ENCODE measurements around the gene AGPS.
"Not testable (repeated sequence)": the region's sequence is repeated elsewhere in the genome, so short reads cannot be mapped to it uniquely, and the experiment has no call there.

The AGPS gene

DNA sequence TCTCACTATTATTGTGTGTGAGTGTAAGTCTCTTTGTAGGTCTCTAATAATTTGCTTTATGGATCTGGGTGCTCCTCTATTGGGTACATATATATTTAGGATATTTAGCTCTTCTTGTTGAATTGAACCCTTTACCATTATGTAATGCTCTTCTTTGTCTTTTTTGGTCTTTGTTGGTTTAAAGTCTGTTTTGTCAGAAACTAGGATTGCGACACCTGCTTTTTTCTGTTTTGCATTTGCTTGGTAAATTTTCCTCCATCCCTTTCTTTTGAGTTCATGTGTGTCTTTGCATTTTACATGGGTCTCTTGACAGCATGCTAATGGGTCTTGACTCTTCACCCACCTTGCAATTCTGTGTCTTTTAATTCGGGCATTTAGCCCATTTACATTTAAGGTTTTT, 35.4 kb downstream of the AGPS start:
- not testable (repeated sequence) for H3K9ac ChIP-seq (ENCODE audit: low read depth, low read length); H3K27me3 ChIP-seq (ENCODE audit: control insufficient read depth, insufficient read depth, low read length); H3K4me3 ChIP-seq (ENCODE audit: low read depth, low read length); H3K4me1 ChIP-seq (ENCODE audit: control insufficient read depth, insufficient read depth, low read length); H3K36me3 ChIP-seq (ENCODE audit: control insufficient read depth, insufficient read depth, low read length); H3K9me3 ChIP-seq (ENCODE audit: control insufficient read depth, insufficient read depth, low read length)

DNA sequence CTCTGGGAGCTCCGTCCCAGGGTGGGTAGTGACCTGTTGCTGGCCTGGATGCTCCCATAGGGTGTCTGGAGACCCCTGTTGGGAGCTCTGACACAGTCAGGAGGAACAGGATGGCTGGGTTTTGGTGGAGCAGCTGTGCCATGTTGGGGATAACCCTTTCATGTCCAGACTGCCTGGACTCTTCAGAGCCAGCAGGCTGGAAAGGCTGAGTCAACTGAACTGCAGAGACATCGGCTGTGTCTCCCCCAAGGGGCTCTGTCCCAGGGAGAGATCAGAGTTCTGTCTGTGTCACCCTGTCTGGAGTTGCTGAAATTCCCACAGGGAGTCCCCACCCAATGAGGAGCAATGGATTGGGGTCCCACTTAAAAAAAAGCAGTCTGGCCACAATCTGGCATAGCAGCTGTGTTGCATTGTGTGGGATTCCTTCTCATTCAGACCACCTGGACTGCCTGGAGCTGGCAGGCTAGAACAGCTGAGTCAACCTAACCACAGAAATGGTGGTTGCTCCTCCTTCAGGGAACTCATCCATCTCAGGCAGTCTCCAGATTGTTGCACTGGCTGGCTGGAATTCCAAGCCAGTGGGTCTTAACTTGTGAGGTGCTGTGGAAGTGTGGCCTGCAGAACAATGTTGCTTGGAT, 37.2 kb downstream of the AGPS start:
- no peaks in the 10 kb centered on the region for H3K27me3 ChIP-seq (ENCODE audit: control insufficient read depth, insufficient read depth, low read length)
- no peaks in the 10 kb centered on the region for H3K4me1 ChIP-seq (ENCODE audit: control insufficient read depth, insufficient read depth, low read length)
- no peaks in the 10 kb centered on the region for H3K9me3 ChIP-seq (ENCODE audit: control insufficient read depth, insufficient read depth, low read length)
- H3K9ac ChIP-seq (ENCODE audit: low read depth, low read length) = no peak overlapping the region
- peaks cover 8% of the 10 kb centered on the region for H3K36me3 ChIP-seq (ENCODE audit: control insufficient read depth, insufficient read depth, low read length)
- H3K4me3 ChIP-seq (ENCODE audit: low read depth, low read length) = no peak overlapping the region

DNA sequence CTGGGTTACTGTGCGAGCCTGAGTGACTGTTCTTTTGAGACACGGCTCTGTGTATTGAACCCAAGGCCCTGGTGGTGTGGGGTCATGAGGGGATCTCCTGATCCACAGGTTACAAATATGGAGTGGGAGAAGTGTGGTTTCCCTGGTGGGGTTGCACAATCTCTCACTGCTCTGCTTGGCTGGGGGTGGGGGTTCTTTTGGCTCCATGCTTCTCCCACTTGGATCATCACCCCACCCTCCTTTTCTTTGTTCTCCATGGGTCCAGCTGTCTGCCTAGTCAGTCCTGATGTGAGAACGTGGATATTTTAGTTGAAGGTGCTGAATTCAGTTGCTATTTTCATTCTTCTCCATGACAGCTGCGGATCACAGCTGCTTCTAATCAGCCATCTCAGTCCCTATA, 37.8 kb downstream of the AGPS start:
- Histone ChIP-seq H3K27me3 (ENCODE audit: control insufficient read depth, insufficient read depth, low read length) (no peaks in the 10 kb centered on the region), H3K9ac (ENCODE audit: low read depth, low read length) (no peak overlapping the region), H3K4me3 (ENCODE audit: low read depth, low read length) (no peak overlapping the region), H3K4me1 (ENCODE audit: control insufficient read depth, insufficient read depth, low read length) (no peaks in the 10 kb centered on the region), H3K9me3 (ENCODE audit: control insufficient read depth, insufficient read depth, low read length) (no peaks in the 10 kb centered on the region), H3K36me3 (ENCODE audit: control insufficient read depth, insufficient read depth, low read length) (peaks cover 8% of the 10 kb centered on the region)

GRCh38 chr2:177431111-177431725, 38.6 kb downstream of the AGPS start:
- H3K36me3 ChIP-seq (ENCODE audit: control insufficient read depth, insufficient read depth, low read length); H3K4me1 ChIP-seq (ENCODE audit: control insufficient read depth, insufficient read depth, low read length); H3K4me3 ChIP-seq (ENCODE audit: low read depth, low read length); H3K9me3 ChIP-seq (ENCODE audit: control insufficient read depth, insufficient read depth, low read length); H3K9ac ChIP-seq (ENCODE audit: low read depth, low read length); H3K27me3 ChIP-seq (ENCODE audit: control insufficient read depth, insufficient read depth, low read length): not testable (repeated sequence)

GRCh38 chr2:177432703-177433102, 40.1 kb downstream of the AGPS start:
- H3K9me3 ChIP-seq (ENCODE audit: control insufficient read depth, insufficient read depth, low read length) = no peaks in the 10 kb centered on the region
- no peak overlapping the region for H3K9ac ChIP-seq (ENCODE audit: low read depth, low read length)
- H3K27me3 ChIP-seq (ENCODE audit: control insufficient read depth, insufficient read depth, low read length) = no peaks in the 10 kb centered on the region
- H3K36me3 ChIP-seq (ENCODE audit: control insufficient read depth, insufficient read depth, low read length) = peaks cover 8% of the 10 kb centered on the region
- no peaks in the 10 kb centered on the region for H3K4me1 ChIP-seq (ENCODE audit: control insufficient read depth, insufficient read depth, low read length)
- no peak overlapping the region for H3K4me3 ChIP-seq (ENCODE audit: low read depth, low read length)

- no peaks in the 10 kb centered on the region for H3K27me3 ChIP-seq (ENCODE audit: control insufficient read depth, insufficient read depth, low read length)
- H3K9ac ChIP-seq (ENCODE audit: low read depth, low read length) = no peak overlapping the region
- no peaks in the 10 kb centered on the region for H3K4me1 ChIP-seq (ENCODE audit: control insufficient read depth, insufficient read depth, low read length)
- no peaks in the 10 kb centered on the region for H3K9me3 ChIP-seq (ENCODE audit: control insufficient read depth, insufficient read depth, low read length)
- H3K4me3 ChIP-seq (ENCODE audit: low read depth, low read length) = no peak overlapping the region
- H3K36me3 ChIP-seq (ENCODE audit: control insufficient read depth, insufficient read depth, low read length) = peaks cover 8% of the 10 kb centered on the region
Measured at GRCh38 chr2:177433402-177433801, 40.8 kb downstream of the AGPS start.

GRCh38 chr2:177434475-177434874, 41.9 kb downstream of the AGPS start:
- H3K9ac ChIP-seq (ENCODE audit: low read depth, low read length) = no peak overlapping the region
- H3K9me3 ChIP-seq (ENCODE audit: control insufficient read depth, insufficient read depth, low read length) = no peaks in the 10 kb centered on the region
- H3K36me3 ChIP-seq (ENCODE audit: control insufficient read depth, insufficient read depth, low read length) = peaks cover 7% of the 10 kb centered on the region
- H3K4me1 ChIP-seq (ENCODE audit: control insufficient read depth, insufficient read depth, low read length) = no peaks in the 10 kb centered on the region
- no peak overlapping the region for H3K4me3 ChIP-seq (ENCODE audit: low read depth, low read length)
- no peaks in the 10 kb centered on the region for H3K27me3 ChIP-seq (ENCODE audit: control insufficient read depth, insufficient read depth, low read length)

- H3K27me3 ChIP-seq (ENCODE audit: control insufficient read depth, insufficient read depth, low read length) = no peaks in the 10 kb centered on the region
- no peaks in the 10 kb centered on the region for H3K4me1 ChIP-seq (ENCODE audit: control insufficient read depth, insufficient read depth, low read length)
- no peaks in the 10 kb centered on the region for H3K36me3 ChIP-seq (ENCODE audit: control insufficient read depth, insufficient read depth, low read length)
- H3K4me3 ChIP-seq (ENCODE audit: low read depth, low read length) = no peak overlapping the region
- no peak overlapping the region for H3K9ac ChIP-seq (ENCODE audit: low read depth, low read length)
- H3K9me3 ChIP-seq (ENCODE audit: control insufficient read depth, insufficient read depth, low read length) = no peaks in the 10 kb centered on the region
Measured at GRCh38 chr2:177445200-177445599, 52.6 kb downstream of the AGPS start.

GRCh38 chr2:177448031-177448430, 55.5 kb downstream of the AGPS start:
- no peak overlapping the region for H3K9ac ChIP-seq (ENCODE audit: low read depth, low read length)
- no peaks in the 10 kb centered on the region for H3K36me3 ChIP-seq (ENCODE audit: control insufficient read depth, insufficient read depth, low read length)
- H3K4me3 ChIP-seq (ENCODE audit: low read depth, low read length) = no peak overlapping the region
- H3K27me3 ChIP-seq (ENCODE audit: control insufficient read depth, insufficient read depth, low read length) = no peaks in the 10 kb centered on the region
- no peaks in the 10 kb centered on the region for H3K9me3 ChIP-seq (ENCODE audit: control insufficient read depth, insufficient read depth, low read length)
- no peaks in the 10 kb centered on the region for H3K4me1 ChIP-seq (ENCODE audit: control insufficient read depth, insufficient read depth, low read length)

GRCh38 chr2:177449159-177449558, 56.6 kb downstream of the AGPS start:
- no peaks in the 10 kb centered on the region for H3K27me3 ChIP-seq (ENCODE audit: control insufficient read depth, insufficient read depth, low read length)
- H3K9me3 ChIP-seq (ENCODE audit: control insufficient read depth, insufficient read depth, low read length) = no peaks in the 10 kb centered on the region
- H3K9ac ChIP-seq (ENCODE audit: low read depth, low read length) = no peak overlapping the region
- H3K4me3 ChIP-seq (ENCODE audit: low read depth, low read length) = no peak overlapping the region
- H3K4me1 ChIP-seq (ENCODE audit: control insufficient read depth, insufficient read depth, low read length) = no peaks in the 10 kb centered on the region
- H3K36me3 ChIP-seq (ENCODE audit: control insufficient read depth, insufficient read depth, low read length) = no peaks in the 10 kb centered on the region

DNA sequence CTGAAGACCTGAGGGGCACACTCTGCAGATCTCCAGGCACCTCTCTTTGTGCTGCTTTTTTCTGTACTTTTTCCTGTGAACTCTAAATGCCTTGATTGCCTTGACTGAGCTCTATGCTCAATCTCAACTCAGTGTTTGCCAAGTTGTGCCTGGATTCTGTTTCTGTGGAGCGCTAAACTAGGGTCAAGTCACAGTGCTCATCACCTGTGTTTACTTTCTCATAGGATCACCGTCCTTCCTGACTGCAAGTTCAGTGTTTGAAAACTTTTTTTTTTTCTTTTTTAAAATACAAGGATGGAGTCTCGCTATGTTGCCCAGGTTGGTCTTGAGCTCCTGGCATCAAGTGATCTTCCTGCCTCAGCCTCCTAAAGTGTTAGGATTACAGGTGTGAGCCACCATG, 62.6 kb downstream of the AGPS start:
- no peaks in the 10 kb centered on the region for H3K36me3 ChIP-seq (ENCODE audit: control insufficient read depth, insufficient read depth, low read length)
- no peaks in the 10 kb centered on the region for H3K4me1 ChIP-seq (ENCODE audit: control insufficient read depth, insufficient read depth, low read length)
- H3K9me3 ChIP-seq (ENCODE audit: control insufficient read depth, insufficient read depth, low read length) = no peaks in the 10 kb centered on the region

GRCh38 chr2:177459756-177460155, 67.2 kb downstream of the AGPS start:
- not testable (repeated sequence) for H3K4me1 ChIP-seq (ENCODE audit: control insufficient read depth, insufficient read depth, low read length); H3K27me3 ChIP-seq (ENCODE audit: control insufficient read depth, insufficient read depth, low read length); H3K9me3 ChIP-seq (ENCODE audit: control insufficient read depth, insufficient read depth, low read length); H3K4me3 ChIP-seq (ENCODE audit: low read depth, low read length); H3K9ac ChIP-seq (ENCODE audit: low read depth, low read length); H3K36me3 ChIP-seq (ENCODE audit: control insufficient read depth, insufficient read depth, low read length)

More for the DNA sequence above, 62.6 kb downstream of the AGPS start:
- H3K4me3 ChIP-seq (ENCODE audit: low read depth, low read length) = no peak overlapping the region
- no peaks in the 10 kb centered on the region for H3K27me3 ChIP-seq (ENCODE audit: control insufficient read depth, insufficient read depth, low read length)
- H3K9ac ChIP-seq (ENCODE audit: low read depth, low read length) = no peak overlapping the region

All from iPS-15b (cell line).